ENCODE measurements around the gene FAM83C.

FAM83C gene

GRCh38 chr20:35319871-35320197 lies 27.6 kb upstream of the FAM83C start:
- Histone ChIP-seq H3K4me2 (ENCODE audit: insufficient read depth, low read length, poor library complexity, severe bottlenecking) (no peak overlapping the region), H4K91ac (ENCODE audit: low read depth, low read length, poor library complexity) (no peak overlapping the region), H3K36me3 (replicated peaks in 1 of 2; ENCODE audit: control insufficient read depth in 2 of 2, insufficient read depth in 2 of 2, low read length in 2 of 2) (no peaks in the 10 kb centered on the region), H3K4ac (ENCODE audit: low read length) (no peak overlapping the region), H3K27ac (replicated peaks; ENCODE audit: low read length) (no peak overlapping the region), H2BK12ac (ENCODE audit: low read length) (no peak overlapping the region), H3K4me1 (ENCODE audit: control insufficient read depth in 2 of 2, insufficient read depth in 1 of 2, low read depth in 1 of 2, low read length in 2 of 2) (peaks cover 2 to 12% of the 10 kb centered on the region in 2 donors), H2AFZ (ENCODE audit: low read length) (no peak overlapping the region), H3K79me1 (ENCODE audit: low read depth, low read length) (no peaks in the 10 kb centered on the region), H2BK120ac (ENCODE audit: low read depth, low read length) (no peak overlapping the region), H3K4me3 (ENCODE audit: low read length in 2 of 2) (no peak overlapping the region), H4K8ac (ENCODE audit: low read depth, low read length) (no peak overlapping the region), H3K14ac (ENCODE audit: low read length) (no peak overlapping the region), H3K23ac (ENCODE audit: low read depth, low read length, poor library complexity) (no peak overlapping the region), H3K18ac (ENCODE audit: low read length) (no peak overlapping the region), H2BK15ac (ENCODE audit: low read length) (no peak overlapping the region), H3K9ac (ENCODE audit: low read depth, low read length, poor library complexity) (no peak overlapping the region), H2BK5ac (ENCODE audit: low read length) (no peak overlapping the region), H3K27me3 (ENCODE audit: control insufficient read depth in 3 of 3, insufficient read depth in 3 of 3, low read depth in 1 of 3, low read length in 3 of 3) (no peaks in the 10 kb centered on the region), H3K9me3 (replicated peaks in 1 of 2; ENCODE audit: control insufficient read depth in 2 of 2, insufficient read depth in 1 of 2, low read depth in 1 of 2, low read length in 2 of 2) (no peaks in the 10 kb centered on the region), H2AK5ac (ENCODE audit: low read depth, low read length) (no peak overlapping the region)
- DNase-seq (ENCODE audit: low spot score), result no peak

DNA sequence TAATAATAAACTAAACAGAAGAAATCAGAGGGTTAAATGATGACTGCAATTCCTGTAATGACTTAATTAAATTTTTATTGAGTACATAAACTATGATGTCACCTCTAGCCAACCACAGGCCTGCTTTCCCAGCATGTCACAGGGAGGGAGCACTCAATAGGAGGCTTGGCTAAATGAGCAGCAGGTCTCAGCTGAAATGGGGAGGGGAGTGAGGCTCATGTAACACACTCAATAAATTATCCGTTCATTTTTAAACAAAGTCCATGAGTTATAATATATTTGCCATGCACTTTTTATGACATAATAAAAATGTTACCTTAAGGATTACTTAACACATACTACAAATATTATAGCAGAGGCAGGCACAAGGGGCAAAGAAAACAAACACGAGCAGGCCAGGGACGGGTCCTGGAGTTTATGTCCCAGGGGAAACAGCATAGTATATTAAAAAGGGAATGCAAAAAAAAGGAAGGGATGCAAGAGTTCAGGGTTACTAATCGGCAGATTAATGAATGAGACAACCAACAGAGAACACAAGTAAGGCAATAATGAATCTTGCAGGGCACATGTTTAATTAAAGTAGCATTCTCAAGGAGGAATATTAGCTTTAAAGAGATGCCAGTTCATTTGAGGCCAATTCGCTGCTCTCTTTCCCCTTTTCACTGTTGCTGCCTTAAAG lies 27.1 kb upstream of the FAM83C start:
- Histone ChIP-seq H3K9ac (ENCODE audit: low read depth, low read length, poor library complexity) (no peak overlapping the region), H2AFZ (ENCODE audit: low read length) (no peak overlapping the region), H3K27ac (replicated peaks; ENCODE audit: low read length) (no peak overlapping the region), H3K79me1 (ENCODE audit: low read depth, low read length) (no peaks in the 10 kb centered on the region), H4K91ac (ENCODE audit: low read depth, low read length, poor library complexity) (no peak overlapping the region), H3K18ac (ENCODE audit: low read length) (no peak overlapping the region), H2BK5ac (ENCODE audit: low read length) (no peak overlapping the region), H3K9me3 (replicated peaks in 1 of 2; ENCODE audit: control insufficient read depth in 2 of 2, insufficient read depth in 1 of 2, low read depth in 1 of 2, low read length in 2 of 2) (no peaks in the 10 kb centered on the region), H2AK5ac (ENCODE audit: low read depth, low read length) (no peak overlapping the region), H3K4me2 (ENCODE audit: insufficient read depth, low read length, poor library complexity, severe bottlenecking) (no peak overlapping the region), H3K36me3 (replicated peaks in 1 of 2; ENCODE audit: control insufficient read depth in 2 of 2, insufficient read depth in 2 of 2, low read length in 2 of 2) (no peaks in the 10 kb centered on the region), H3K4ac (ENCODE audit: low read length) (no peak overlapping the region), H2BK15ac (ENCODE audit: low read length) (no peak overlapping the region), H3K4me1 (ENCODE audit: control insufficient read depth in 2 of 2, insufficient read depth in 1 of 2, low read depth in 1 of 2, low read length in 2 of 2) (peaks cover 2 to 12% of the 10 kb centered on the region in 2 donors), H4K8ac (ENCODE audit: low read depth, low read length) (no peak overlapping the region), H3K27me3 (ENCODE audit: control insufficient read depth in 3 of 3, insufficient read depth in 3 of 3, low read depth in 1 of 3, low read length in 3 of 3) (peaks cover 0 to under 1% (median 0%) of the 10 kb centered on the region in 3 experiments), H3K4me3 (ENCODE audit: low read length in 2 of 2) (no peak overlapping the region), H3K23ac (ENCODE audit: low read depth, low read length, poor library complexity) (no peak overlapping the region), H2BK120ac (ENCODE audit: low read depth, low read length) (no peak overlapping the region), H2BK12ac (ENCODE audit: low read length) (no peak overlapping the region), H3K14ac (ENCODE audit: low read length) (no peak overlapping the region)
- no CpG with 5 or more reads among the region's 5 CpGs for WGBS, 2 donors (ENCODE audit: extremely low coverage in 2 of 2, insufficient read length in 2 of 2, insufficient replicate concordance in 1 of 2)
- no peak for DNase-seq (ENCODE audit: low spot score)

DNA sequence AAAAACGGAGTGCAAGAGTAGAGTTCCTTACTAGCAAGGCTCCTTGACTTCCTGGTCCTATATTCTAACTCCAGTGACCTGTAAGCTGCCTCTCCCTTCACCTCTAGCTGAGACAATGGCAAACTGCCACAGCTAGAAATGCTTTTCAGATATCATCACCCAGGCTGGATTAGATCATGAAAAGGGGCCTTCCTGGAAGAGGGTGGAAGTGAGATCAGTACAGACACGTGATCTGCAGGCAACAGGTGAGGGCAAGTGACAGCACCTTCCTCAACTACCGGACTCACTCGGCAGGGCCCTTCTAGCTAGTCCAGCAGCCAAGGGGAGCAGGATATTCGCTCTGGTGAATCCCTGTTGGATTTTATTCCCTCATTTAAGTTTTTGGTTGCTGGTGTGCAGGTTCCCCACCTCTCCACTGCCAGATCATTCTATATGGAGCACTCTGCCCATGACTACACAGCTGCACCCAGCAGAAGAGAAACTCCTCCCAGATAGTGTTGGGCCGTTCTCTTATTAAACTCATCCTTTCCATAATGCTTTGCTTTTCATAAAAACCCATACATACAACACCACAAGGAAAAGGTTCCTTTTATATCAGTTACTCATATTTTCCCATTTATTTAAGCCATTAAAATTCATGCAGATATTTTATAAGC lies 26.4 kb upstream of the FAM83C start:
- Histone ChIP-seq H2BK120ac (ENCODE audit: low read depth, low read length) (no peak overlapping the region), H3K4me3 (ENCODE audit: low read length in 2 of 2) (no peak overlapping the region), H3K4me1 (ENCODE audit: control insufficient read depth in 2 of 2, insufficient read depth in 1 of 2, low read depth in 1 of 2, low read length in 2 of 2) (peaks cover 2 to 12% of the 10 kb centered on the region in 2 donors), H2BK5ac (ENCODE audit: low read length) (no peak overlapping the region), H3K14ac (ENCODE audit: low read length) (no peak overlapping the region), H3K18ac (ENCODE audit: low read length) (no peak overlapping the region), H3K27ac (replicated peaks; ENCODE audit: low read length) (no peak overlapping the region), H2AK5ac (ENCODE audit: low read depth, low read length) (no peak overlapping the region), H3K4ac (ENCODE audit: low read length) (no peak overlapping the region), H3K36me3 (replicated peaks in 1 of 2; ENCODE audit: control insufficient read depth in 2 of 2, insufficient read depth in 2 of 2, low read length in 2 of 2) (no peaks in the 10 kb centered on the region), H3K79me1 (ENCODE audit: low read depth, low read length) (no peaks in the 10 kb centered on the region), H4K8ac (ENCODE audit: low read depth, low read length) (no peak overlapping the region), H3K9me3 (replicated peaks in 1 of 2; ENCODE audit: control insufficient read depth in 2 of 2, insufficient read depth in 1 of 2, low read depth in 1 of 2, low read length in 2 of 2) (no peaks in the 10 kb centered on the region), H2BK12ac (ENCODE audit: low read length) (no peak overlapping the region), H2BK15ac (ENCODE audit: low read length) (no peak overlapping the region), H3K4me2 (ENCODE audit: insufficient read depth, low read length, poor library complexity, severe bottlenecking) (no peak overlapping the region), H4K91ac (ENCODE audit: low read depth, low read length, poor library complexity) (no peak overlapping the region), H3K23ac (ENCODE audit: low read depth, low read length, poor library complexity) (no peak overlapping the region), H3K27me3 (ENCODE audit: control insufficient read depth in 3 of 3, insufficient read depth in 3 of 3, low read depth in 1 of 3, low read length in 3 of 3) (peaks cover 0 to 1% (median 0%) of the 10 kb centered on the region in 3 experiments), H2AFZ (ENCODE audit: low read length) (no peak overlapping the region), H3K9ac (ENCODE audit: low read depth, low read length, poor library complexity) (no peak overlapping the region)
- no CpG with 5 or more reads among the region's 6 CpGs for WGBS, 2 donors (ENCODE audit: extremely low coverage in 2 of 2, insufficient read length in 2 of 2, insufficient replicate concordance in 1 of 2)
- DNase-seq (ENCODE audit: low spot score), result no peak

DNA sequence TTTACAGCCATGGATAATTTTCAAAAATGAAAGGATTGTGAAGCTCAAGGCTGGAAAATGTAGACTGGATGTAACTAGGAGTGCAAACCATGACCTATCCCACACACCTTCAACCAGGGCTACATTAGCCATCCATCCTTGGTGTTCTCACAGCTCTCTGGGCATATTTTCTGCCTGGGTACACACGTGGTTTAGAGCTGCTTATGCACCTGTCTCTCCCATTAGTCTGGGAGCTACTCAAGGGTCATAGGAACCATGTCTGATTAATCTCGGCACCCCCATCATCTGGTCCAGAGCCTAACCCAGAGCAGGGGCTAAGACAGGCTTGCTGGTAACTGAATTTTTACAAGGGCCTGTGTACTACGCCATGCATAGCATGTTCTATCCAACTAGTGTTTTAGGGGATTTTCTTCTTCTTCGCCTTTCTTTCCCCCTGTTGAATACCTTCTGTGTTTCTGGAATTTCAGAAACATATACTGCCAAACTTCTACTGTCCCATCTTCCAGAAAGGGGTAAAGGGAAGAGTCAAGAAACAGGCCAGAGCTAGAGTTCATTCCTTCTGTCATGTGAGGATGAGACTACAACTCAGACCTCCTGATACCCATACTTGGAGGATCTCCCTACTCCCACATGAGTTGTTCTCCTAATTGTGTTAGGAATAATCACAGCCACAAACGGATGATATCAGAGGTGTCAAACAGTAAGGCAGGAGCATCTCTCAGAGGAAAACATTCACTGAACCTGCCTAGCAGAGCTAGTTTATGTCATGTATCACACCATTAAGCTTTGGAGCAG lies 25.4 kb upstream of the FAM83C start:
- peaks cover 2 to 12% of the 10 kb centered on the region in 2 donors for H3K4me1 ChIP-seq (ENCODE audit: control insufficient read depth in 2 of 2, insufficient read depth in 1 of 2, low read depth in 1 of 2, low read length in 2 of 2)
- H3K4me3 ChIP-seq (ENCODE audit: low read length in 2 of 2), result no peak overlapping the region
- no peak overlapping the region for H3K27ac ChIP-seq (replicated peaks; ENCODE audit: low read length)
- H3K18ac ChIP-seq (ENCODE audit: low read length), result no peak overlapping the region
- no peak overlapping the region for H3K4me2 ChIP-seq (ENCODE audit: insufficient read depth, low read length, poor library complexity, severe bottlenecking)
- no peak overlapping the region for H2BK120ac ChIP-seq (ENCODE audit: low read depth, low read length)
- no peak for DNase-seq (ENCODE audit: low spot score)
- no peak overlapping the region for H4K91ac ChIP-seq (ENCODE audit: low read depth, low read length, poor library complexity)
- H3K23ac ChIP-seq (ENCODE audit: low read depth, low read length, poor library complexity), result no peak overlapping the region
- H2BK15ac ChIP-seq (ENCODE audit: low read length), result no peak overlapping the region
- H2AFZ ChIP-seq (ENCODE audit: low read length), result no peak overlapping the region
- no peaks in the 10 kb centered on the region for H3K9me3 ChIP-seq (replicated peaks in 1 of 2; ENCODE audit: control insufficient read depth in 2 of 2, insufficient read depth in 1 of 2, low read depth in 1 of 2, low read length in 2 of 2)
- H3K9ac ChIP-seq (ENCODE audit: low read depth, low read length, poor library complexity), result no peak overlapping the region
- no peak overlapping the region for H2BK12ac ChIP-seq (ENCODE audit: low read length)
- no peaks in the 10 kb centered on the region for H3K79me1 ChIP-seq (ENCODE audit: low read depth, low read length)
- peaks cover 0 to 1% (median 0%) of the 10 kb centered on the region in 3 experiments for H3K27me3 ChIP-seq (ENCODE audit: control insufficient read depth in 3 of 3, insufficient read depth in 3 of 3, low read depth in 1 of 3, low read length in 3 of 3)
- H3K14ac ChIP-seq (ENCODE audit: low read length), result no peak overlapping the region
- no peaks in the 10 kb centered on the region for H3K36me3 ChIP-seq (replicated peaks in 1 of 2; ENCODE audit: control insufficient read depth in 2 of 2, insufficient read depth in 2 of 2, low read length in 2 of 2)
- no peak overlapping the region for H2AK5ac ChIP-seq (ENCODE audit: low read depth, low read length)
- H2BK5ac ChIP-seq (ENCODE audit: low read length), result no peak overlapping the region
- no CpG with 5 or more reads among the region's 5 CpGs for WGBS, 2 donors (ENCODE audit: extremely low coverage in 2 of 2, insufficient read length in 2 of 2, insufficient replicate concordance in 1 of 2)
- no peak overlapping the region for H4K8ac ChIP-seq (ENCODE audit: low read depth, low read length)
- H3K4ac ChIP-seq (ENCODE audit: low read length), result no peak overlapping the region

Measured in neuronal stem cell (in vitro differentiated cells).